ENCODE data around the gene ARF6. TPM values are rescaled to one million over a fixed set of nuclear protein-coding genes. Genes with fewer than 3 reads are reported as not detected.

The ARF6 gene
- total and polyA plus RNA-seq, 8 donors: 8.9 to 32.4 (median 16.2) TPM

DNA sequence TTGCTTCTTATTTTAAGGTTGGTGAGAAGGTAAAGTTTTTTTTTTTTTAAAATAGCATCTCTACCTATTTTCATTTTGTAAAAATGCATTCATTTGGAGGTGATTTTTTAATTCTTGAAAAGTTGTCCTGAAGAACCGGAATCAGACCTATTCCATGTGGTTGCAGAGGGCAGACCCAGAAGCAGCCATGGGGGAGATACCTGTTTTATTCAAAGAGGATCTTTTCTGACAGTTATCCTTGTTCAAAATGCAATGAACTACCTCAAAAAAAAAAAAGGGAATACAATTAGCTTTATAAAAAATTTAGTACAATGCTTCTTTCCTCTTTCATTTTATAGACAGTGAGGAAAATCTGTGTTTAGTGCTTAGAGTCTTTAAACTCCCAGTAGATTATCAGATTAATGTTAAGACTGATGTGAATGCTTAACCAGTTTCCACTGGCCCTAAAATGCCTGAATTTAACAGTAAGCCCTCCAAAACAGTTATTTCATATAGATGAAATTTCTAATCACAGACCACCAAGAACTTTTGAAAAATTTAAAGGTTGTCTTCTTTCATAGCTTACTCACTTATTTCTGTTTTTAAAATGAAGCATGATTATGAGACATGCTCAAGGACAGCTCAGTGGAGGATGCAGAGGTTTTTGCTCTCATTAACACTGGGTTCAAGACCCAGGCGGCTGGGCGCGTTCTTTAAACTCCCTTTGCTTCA is 31.7 kb upstream of the ARF6 start:
- ATAC-seq (no peak), DNase-seq (no peak), FAIRE-seq (no peak)
- TF ChIP-seq, protein P1, sequence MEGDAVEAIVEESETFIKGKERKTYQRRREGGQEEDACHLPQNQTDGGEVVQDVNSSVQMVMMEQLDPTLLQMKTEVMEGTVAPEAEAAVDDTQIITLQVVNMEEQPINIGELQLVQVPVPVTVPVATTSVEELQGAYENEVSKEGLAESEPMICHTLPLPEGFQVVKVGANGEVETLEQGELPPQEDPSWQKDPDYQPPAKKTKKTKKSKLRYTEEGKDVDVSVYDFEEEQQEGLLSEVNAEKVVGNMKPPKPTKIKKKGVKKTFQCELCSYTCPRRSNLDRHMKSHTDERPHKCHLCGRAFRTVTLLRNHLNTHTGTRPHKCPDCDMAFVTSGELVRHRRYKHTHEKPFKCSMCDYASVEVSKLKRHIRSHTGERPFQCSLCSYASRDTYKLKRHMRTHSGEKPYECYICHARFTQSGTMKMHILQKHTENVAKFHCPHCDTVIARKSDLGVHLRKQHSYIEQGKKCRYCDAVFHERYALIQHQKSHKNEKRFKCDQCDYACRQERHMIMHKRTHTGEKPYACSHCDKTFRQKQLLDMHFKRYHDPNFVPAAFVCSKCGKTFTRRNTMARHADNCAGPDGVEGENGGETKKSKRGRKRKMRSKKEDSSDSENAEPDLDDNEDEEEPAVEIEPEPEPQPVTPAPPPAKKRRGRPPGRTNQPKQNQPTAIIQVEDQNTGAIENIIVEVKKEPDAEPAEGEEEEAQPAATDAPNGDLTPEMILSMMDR (IDR thresholded peaks at IDR 0.05): no peak
- Histone ChIP-seq H3K9me3 (no peaks in the 10 kb centered on the region), H3K4me3 (peak overlapping the region; percentile 38 to 53 (median 46)), H3K27me3 (no peaks in the 10 kb centered on the region), H3K36me3 (no peaks in the 10 kb centered on the region), H3K4me1 (peaks cover 0 to 8% (median 6%) of the 10 kb centered on the region in 3 donors), H3K27ac (peak overlapping the region; percentile 85 to 98 (median 96))
- intact Hi-C loops (cut with DNase I): no loop called here
- 23 to 25% methylated on average over 4 of the region's 4 CpGs for WGBS, 2 donors

DNA sequence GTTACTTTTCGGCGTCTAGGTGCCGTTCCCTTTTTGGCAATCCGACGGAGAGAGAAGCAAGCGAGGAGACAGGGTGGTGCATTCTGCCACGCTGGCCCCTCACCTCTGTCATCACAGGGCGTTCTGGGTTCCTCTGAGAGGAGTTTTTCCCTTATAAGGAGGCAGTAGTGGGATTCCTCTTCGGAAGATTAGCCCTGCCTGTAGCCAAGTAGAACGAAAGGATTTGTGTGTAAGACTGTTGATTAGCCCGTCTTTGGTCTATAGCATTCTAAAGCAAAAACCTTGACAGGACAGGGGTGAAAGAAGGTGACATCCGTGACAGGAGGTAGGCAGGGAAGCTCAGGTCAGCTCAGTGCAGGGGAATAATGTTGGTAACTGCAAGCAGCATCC is 31.2 kb upstream of the ARF6 start:
- Histone ChIP-seq H3K9me3 (no peaks in the 10 kb centered on the region), H3K36me3 (no peaks in the 10 kb centered on the region), H3K4me1 (peaks cover 0 to 8% (median 6%) of the 10 kb centered on the region in 3 donors), H3K4me3 (peak overlapping the region; percentile 38 to 53 (median 46)), H3K27me3 (no peaks in the 10 kb centered on the region), H3K27ac (peak overlapping the region; percentile 85 to 98 (median 96))
- ATAC-seq (peak; percentile 8 to 19 (median 18)), FAIRE-seq (no peak), DNase-seq (peak in 5 of 6 donors; percentile 26 to 60 (median 53))
- TF ChIP-seq, protein P1 (IDR thresholded peaks at IDR 0.05): no peak
- WGBS, 2 donors: 0 to 1% methylated on average over 12 of the region's 12 CpGs
- intact Hi-C loops (cut with DNase I): no loop called here

DNA sequence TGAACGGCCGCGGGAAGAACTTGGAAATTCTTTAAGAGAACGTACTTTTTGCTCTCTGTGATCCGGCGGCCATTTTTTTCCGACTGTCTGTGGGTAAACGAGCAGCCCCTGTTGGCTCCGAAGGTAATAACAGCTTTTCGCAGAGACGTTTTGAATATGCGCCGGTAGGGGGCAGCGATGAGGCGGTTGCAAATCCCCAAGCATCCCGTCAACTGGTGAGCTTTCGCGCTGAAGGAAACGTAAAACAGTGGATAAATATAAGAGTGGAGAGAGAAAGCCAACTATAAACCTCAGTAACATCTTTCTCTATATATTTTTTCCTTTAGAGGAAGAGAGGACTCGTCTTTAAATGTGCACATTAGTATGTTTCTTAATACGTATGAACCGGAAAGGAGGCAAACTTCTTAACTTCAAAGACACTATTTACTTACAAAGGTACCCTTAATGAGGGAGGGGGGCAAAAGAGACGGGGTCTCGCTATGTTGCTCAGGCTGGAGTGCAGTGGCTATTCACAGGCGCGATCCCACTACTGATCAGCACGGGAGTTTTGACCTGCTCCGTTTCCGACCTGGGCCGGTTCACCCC is 30.7 kb upstream of the ARF6 start:
- Histone ChIP-seq H3K4me1 (peaks cover 0 to 8% (median 7%) of the 10 kb centered on the region in 3 donors), H3K27me3 (no peaks in the 10 kb centered on the region), H3K27ac (peak overlapping the region; percentile 85 to 98 (median 96)), H3K9me3 (no peaks in the 10 kb centered on the region), H3K4me3 (peak overlapping the region; percentile 38 to 53 (median 46)), H3K36me3 (no peaks in the 10 kb centered on the region)
- 0 to 1% methylated on average over 27 of the region's 30 CpGs for WGBS, 2 donors
- TF ChIP-seq, protein P1 (IDR thresholded peaks at IDR 0.05): peak; percentile 100
- FAIRE-seq (no peak), DNase-seq (peak; percentile 63 to 86 (median 82)), ATAC-seq (peak; percentile 57 to 87 (median 76))
- intact Hi-C loops (cut with DNase I): no loop called here

DNA sequence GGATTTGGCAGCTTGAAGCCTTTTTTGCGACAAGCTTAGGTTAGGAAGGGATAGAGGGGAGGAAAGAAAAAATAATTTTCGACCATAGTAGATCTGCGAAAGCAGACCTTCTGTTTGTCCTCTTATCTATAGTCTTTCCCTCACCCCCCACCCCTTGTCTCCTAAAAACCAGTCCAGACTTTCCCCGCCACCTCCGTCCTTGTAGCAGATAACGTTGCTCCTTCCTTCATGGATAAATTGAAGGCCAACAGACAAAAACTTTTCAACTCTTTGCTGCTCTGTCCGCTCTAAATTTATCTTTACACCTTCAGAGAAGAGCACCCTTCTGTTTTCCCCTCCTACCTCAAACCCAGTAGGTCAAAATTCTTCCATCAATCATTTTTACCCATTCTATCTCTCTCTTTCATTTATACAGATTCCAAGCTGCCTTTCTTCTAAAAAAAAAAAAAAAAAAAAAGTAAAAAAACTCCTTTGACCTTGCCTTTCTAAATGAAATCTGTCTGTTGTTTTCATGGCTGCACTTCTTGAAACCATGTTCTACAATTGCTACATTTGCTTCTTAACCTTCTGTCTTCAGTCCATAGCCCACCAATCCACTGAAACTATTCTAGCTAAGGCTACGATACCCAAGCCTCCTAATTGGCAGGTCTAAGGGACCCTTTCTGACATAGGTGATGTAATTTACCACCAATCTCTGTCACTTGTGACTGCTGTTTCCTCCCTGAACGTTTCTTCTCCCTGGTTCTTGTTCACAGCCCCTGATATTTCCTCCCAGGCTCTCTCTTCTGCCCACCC is 29.2 kb upstream of the ARF6 start:
- 9% methylated on average over 9 of the region's 9 CpGs for WGBS, 2 donors
- Histone ChIP-seq H3K27me3 (no peaks in the 10 kb centered on the region), H3K27ac (peak overlapping the region; percentile 85 to 98 (median 96)), H3K36me3 (no peaks in the 10 kb centered on the region), H3K4me3 (peak overlapping the region; percentile 13 to 77 (median 52)), H3K9me3 (no peaks in the 10 kb centered on the region), H3K4me1 (peaks cover 0 to 12% (median 8%) of the 10 kb centered on the region in 3 donors)
- intact Hi-C loops (cut with DNase I): no loop called here
- FAIRE-seq (no peak), ATAC-seq (no peak), DNase-seq (no peak)
- TF ChIP-seq, protein P1 (IDR thresholded peaks at IDR 0.05): no peak
